Vagina (tissue), 2 donors: Measurements from ENCODE around the gene ZNF57.

Experiments
- POLR2A ChIP-seq, 2 donors: fragments of 450-650 bp; IDR thresholded peaks; one replicate each; pipeline ENCODE4 v1.6.1; 2017; ENCODE audit warnings: antibody characterized with exemption in 2 of 2, mild to moderate bottlenecking in 2 of 2, moderate library complexity in 2 of 2
- POLR2AphosphoS5 ChIP-seq, 2 donors: sonication (generic); formaldehyde crosslinking; IDR thresholded peaks; one replicate each; pipeline ENCODE4 v1.9.0; 2017; ENCODE audit warnings: antibody characterized with exemption in 2 of 2, mild to moderate bottlenecking in 2 of 2, low read depth in 1 of 2; ENCODE audit not compliant: insufficient read depth in 1 of 2
- TF ChIP-seq, protein P1 (sequence below), 3 experiments: fragments of 450-650 bp in 2 of 3; fragments of 200-600 bp in 1 of 3; sonication (generic) in 1 of 3; IDR thresholded peaks; one replicate each; pipeline ENCODE4 v1.5.1; 2017 to 2019; ENCODE audit warnings: antibody characterized with exemption in 3 of 3, mild to moderate bottlenecking in 2 of 3, moderate library complexity in 2 of 3

DNA sequence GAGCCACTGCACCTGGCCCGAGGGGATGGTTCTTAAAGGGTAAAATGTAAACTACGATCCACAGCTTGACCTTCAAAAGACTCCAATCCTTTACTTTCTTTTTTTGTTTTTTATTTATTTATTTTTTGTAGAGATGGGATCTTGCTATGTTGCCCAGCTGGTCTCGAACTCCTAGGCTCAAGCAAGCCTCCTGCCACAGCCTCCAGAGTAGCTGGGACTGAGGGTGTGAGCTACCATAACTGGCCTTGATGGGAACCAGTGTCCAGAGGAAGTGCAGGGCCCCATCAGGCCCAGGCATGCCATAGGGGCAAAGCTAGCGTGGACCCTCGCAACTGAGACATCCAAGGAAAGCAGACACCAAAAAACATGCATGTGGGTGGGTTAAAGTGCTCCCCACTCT, 62.4 kb downstream of the ZNF57 start:
- TF ChIP-seq, protein P1, sequence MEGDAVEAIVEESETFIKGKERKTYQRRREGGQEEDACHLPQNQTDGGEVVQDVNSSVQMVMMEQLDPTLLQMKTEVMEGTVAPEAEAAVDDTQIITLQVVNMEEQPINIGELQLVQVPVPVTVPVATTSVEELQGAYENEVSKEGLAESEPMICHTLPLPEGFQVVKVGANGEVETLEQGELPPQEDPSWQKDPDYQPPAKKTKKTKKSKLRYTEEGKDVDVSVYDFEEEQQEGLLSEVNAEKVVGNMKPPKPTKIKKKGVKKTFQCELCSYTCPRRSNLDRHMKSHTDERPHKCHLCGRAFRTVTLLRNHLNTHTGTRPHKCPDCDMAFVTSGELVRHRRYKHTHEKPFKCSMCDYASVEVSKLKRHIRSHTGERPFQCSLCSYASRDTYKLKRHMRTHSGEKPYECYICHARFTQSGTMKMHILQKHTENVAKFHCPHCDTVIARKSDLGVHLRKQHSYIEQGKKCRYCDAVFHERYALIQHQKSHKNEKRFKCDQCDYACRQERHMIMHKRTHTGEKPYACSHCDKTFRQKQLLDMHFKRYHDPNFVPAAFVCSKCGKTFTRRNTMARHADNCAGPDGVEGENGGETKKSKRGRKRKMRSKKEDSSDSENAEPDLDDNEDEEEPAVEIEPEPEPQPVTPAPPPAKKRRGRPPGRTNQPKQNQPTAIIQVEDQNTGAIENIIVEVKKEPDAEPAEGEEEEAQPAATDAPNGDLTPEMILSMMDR (IDR thresholded peaks at IDR 0.05): no peak
- no peak for TF ChIP-seq POLR2AphosphoS5 (IDR thresholded peaks at IDR 0.05; ENCODE audit: insufficient read depth in 1 of 2, low read depth in 1 of 2)
- no peak for TF ChIP-seq POLR2A (IDR thresholded peaks at IDR 0.05)
